Suppressor macrophage treated with lipopolysaccharide for 4 hours (primary cell): ENCODE measurements around the gene REM2.
"Not testable (repeated sequence)": the region's sequence is repeated elsewhere in the genome, so short reads cannot be mapped to it uniquely, and the experiment has no call there.

ENCODE experiments used
- DNase-seq: peaks from one replicate; pipeline ENCODE4 v3.0.0-alpha.2; 2020

REM2 gene

GRCh38 chr14:22849212-22849819 lies 33.7 kb upstream of the REM2 start:
- DNase-seq: no peak

- peak; percentile 95 for DNase-seq
Observed at GRCh38 chr14:22850944-22851764, 31.9 kb upstream of the REM2 start.

GRCh38 chr14:22852178-22852577 lies 30.8 kb upstream of the REM2 start:
- DNase-seq: not testable (repeated sequence)

GRCh38 chr14:22852599-22852939 lies 30.5 kb upstream of the REM2 start:
- no peak for DNase-seq

- DNase-seq: peak; percentile 91
Observed at GRCh38 chr14:22852940-22853767, 29.9 kb upstream of the REM2 start.

- not testable (repeated sequence) for DNase-seq
Observed at GRCh38 chr14:22854296-22854695, 28.7 kb upstream of the REM2 start.

GRCh38 chr14:22854963-22855724 lies 27.9 kb upstream of the REM2 start:
- no peak for DNase-seq

GRCh38 chr14:22856428-22856827 lies 26.6 kb upstream of the REM2 start:
- DNase-seq: no peak

- not testable (repeated sequence) for DNase-seq
Observed at GRCh38 chr14:22860377-22860776, 22.6 kb upstream of the REM2 start.

- DNase-seq: no peak
Observed at GRCh38 chr14:22861651-22862050, 21.4 kb upstream of the REM2 start.

- DNase-seq: no peak
Observed at GRCh38 chr14:22864979-22865378, 18.0 kb upstream of the REM2 start.

- DNase-seq: no peak
Observed at GRCh38 chr14:22865424-22866405, 17.3 kb upstream of the REM2 start.

GRCh38 chr14:22866874-22867273 lies 16.1 kb upstream of the REM2 start:
- DNase-seq: no peak

GRCh38 chr14:22870811-22871223 lies 12.2 kb upstream of the REM2 start:
- DNase-seq: no peak

- peak; percentile 92 for DNase-seq
Observed at GRCh38 chr14:22871224-22872032, 11.6 kb upstream of the REM2 start, which contains the start of gene LRP10. Gene LRP10, plus strand, starts transcription at chr14:22871740. Its CDS starts 564 bp downstream, at chr14:22872304.

GRCh38 chr14:22872033-22872832 lies 10.8 kb upstream of the REM2 start:
- peak; percentile 83 for DNase-seq

- no peak for DNase-seq
Observed at GRCh38 chr14:22872833-22873520, 10.0 kb upstream of the REM2 start.

- no peak for DNase-seq
Observed at GRCh38 chr14:22875003-22875747, 7.8 kb upstream of the REM2 start.
